Measurements from ENCODE around the gene SLC16A10.

DNA sequence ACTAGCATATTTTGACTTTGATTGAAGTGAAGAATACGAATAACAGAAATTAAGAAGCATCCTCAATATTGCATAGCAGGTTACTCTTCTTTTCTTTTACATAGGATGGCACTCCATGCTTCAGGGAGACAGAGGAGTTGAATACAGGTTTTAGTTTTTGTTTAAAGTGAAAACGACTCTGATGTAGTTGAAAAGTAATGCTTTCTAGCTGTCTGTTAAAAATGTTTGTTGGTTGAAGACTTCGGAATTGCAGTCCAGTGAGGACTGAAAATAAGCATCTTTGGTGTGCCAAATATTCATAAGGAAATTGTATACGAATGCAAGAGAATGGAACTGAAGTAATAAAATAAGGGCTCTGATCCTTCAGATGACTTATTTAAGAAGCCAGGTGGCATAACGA is 618 bp upstream of the SLC16A10 start:
- TF ChIP-seq, protein P1, sequence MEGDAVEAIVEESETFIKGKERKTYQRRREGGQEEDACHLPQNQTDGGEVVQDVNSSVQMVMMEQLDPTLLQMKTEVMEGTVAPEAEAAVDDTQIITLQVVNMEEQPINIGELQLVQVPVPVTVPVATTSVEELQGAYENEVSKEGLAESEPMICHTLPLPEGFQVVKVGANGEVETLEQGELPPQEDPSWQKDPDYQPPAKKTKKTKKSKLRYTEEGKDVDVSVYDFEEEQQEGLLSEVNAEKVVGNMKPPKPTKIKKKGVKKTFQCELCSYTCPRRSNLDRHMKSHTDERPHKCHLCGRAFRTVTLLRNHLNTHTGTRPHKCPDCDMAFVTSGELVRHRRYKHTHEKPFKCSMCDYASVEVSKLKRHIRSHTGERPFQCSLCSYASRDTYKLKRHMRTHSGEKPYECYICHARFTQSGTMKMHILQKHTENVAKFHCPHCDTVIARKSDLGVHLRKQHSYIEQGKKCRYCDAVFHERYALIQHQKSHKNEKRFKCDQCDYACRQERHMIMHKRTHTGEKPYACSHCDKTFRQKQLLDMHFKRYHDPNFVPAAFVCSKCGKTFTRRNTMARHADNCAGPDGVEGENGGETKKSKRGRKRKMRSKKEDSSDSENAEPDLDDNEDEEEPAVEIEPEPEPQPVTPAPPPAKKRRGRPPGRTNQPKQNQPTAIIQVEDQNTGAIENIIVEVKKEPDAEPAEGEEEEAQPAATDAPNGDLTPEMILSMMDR (conservative IDR thresholded peaks at IDR 0.05; ENCODE audit: low read depth, low read length), result no peak
- TF ChIP-seq EZH2 (IDR thresholded peaks at IDR 0.05; ENCODE audit: low read length, unreplicated experiment), result no peak

All from PC-3 (cell line).